Measurements from ENCODE around the gene PCGF3. TPM values are rescaled to one million over a fixed set of nuclear protein-coding genes. Genes with fewer than 3 reads are reported as not detected.
"Not testable (repeated sequence)": the region's sequence is repeated elsewhere in the genome, so short reads cannot be mapped to it uniquely, and the experiment has no call there.

Gene PCGF3
- total RNA-seq, 2 donors from 2014 or later = 25.6 to 35.8 TPM

- DNase-seq (ENCODE audit: low spot score); intact Hi-C loops (cut with DNase I): not testable (repeated sequence)
These were observed 26.3 kb downstream of the PCGF3 start for GRCh38 chr4:731954-732353.

- intact Hi-C loops (cut with DNase I) = no loop called here
- no peak for DNase-seq (ENCODE audit: low spot score)
These were observed 26.9 kb downstream of the PCGF3 start for GRCh38 chr4:732486-732885.

GRCh38 chr4:732911-733630 is 27.4 kb downstream of the PCGF3 start:
- intact Hi-C loops (cut with DNase I) = no loop called here
- DNase-seq (ENCODE audit: low spot score) = no peak

GRCh38 chr4:733631-733980 is 28.0 kb downstream of the PCGF3 start:
- intact Hi-C loops (cut with DNase I) = no loop called here
- no peak for DNase-seq (ENCODE audit: low spot score)

- intact Hi-C loops (cut with DNase I) = no loop called here
These were observed 28.4 kb downstream of the PCGF3 start for GRCh38 chr4:734075-734474.

GRCh38 chr4:734951-735350 is 29.3 kb downstream of the PCGF3 start:
- DNase-seq (ENCODE audit: low spot score) = no peak
- intact Hi-C loops (cut with DNase I) = no loop called here

More at GRCh38 chr4:734075-734474, 28.4 kb downstream of the PCGF3 start:
- DNase-seq (ENCODE audit: low spot score) = no peak

- intact Hi-C loops (cut with DNase I) = no loop called here
- DNase-seq (ENCODE audit: low spot score) = no peak
These were observed 30.0 kb downstream of the PCGF3 start for GRCh38 chr4:735583-735982.

- DNase-seq (ENCODE audit: low spot score); intact Hi-C loops (cut with DNase I): not testable (repeated sequence)
These were observed 30.9 kb downstream of the PCGF3 start for GRCh38 chr4:736561-736960.

- intact Hi-C loops (cut with DNase I) = no loop called here
- DNase-seq (ENCODE audit: low spot score) = no peak
These were observed 33.2 kb downstream of the PCGF3 start for GRCh38 chr4:738781-739280.

- no peak for DNase-seq (ENCODE audit: low spot score)
- intact Hi-C loops (cut with DNase I) = no loop called here
These were observed 33.9 kb downstream of the PCGF3 start for GRCh38 chr4:739569-739968.

GRCh38 chr4:740011-740410 is 34.4 kb downstream of the PCGF3 start:
- intact Hi-C loops (cut with DNase I) = no loop called here
- no peak for DNase-seq (ENCODE audit: low spot score)

- intact Hi-C loops (cut with DNase I) = no loop called here
These were observed 35.1 kb downstream of the PCGF3 start for GRCh38 chr4:740656-741282.

GRCh38 chr4:742096-742741 is 36.6 kb downstream of the PCGF3 start:
- intact Hi-C loops (cut with DNase I) = no loop called here
- no peak for DNase-seq (ENCODE audit: low spot score)

More at GRCh38 chr4:740656-741282, 35.1 kb downstream of the PCGF3 start:
- DNase-seq (ENCODE audit: low spot score) = no peak

GRCh38 chr4:742742-743311 is 37.2 kb downstream of the PCGF3 start:
- DNase-seq (ENCODE audit: low spot score) = peak; percentile 91
- intact Hi-C loops (cut with DNase I) = no loop called here

- intact Hi-C loops (cut with DNase I) = no loop called here
- no peak for DNase-seq (ENCODE audit: low spot score)
These were observed 38.0 kb downstream of the PCGF3 start for GRCh38 chr4:743463-744211.

GRCh38 chr4:744212-744841 is 38.7 kb downstream of the PCGF3 start:
- intact Hi-C loops (cut with DNase I) = no loop called here
- DNase-seq (ENCODE audit: low spot score) = no peak

- intact Hi-C loops (cut with DNase I) = loop anchor here in 1 of 2 donors (2.0 kb wide), 1 partner anchor 71 kb away; no protein-coding TSS in a partner anchor
- DNase-seq (ENCODE audit: low spot score) = no peak
These were observed 42.0 kb downstream of the PCGF3 start for GRCh38 chr4:747546-748170.

GRCh38 chr4:748461-748860 is 42.8 kb downstream of the PCGF3 start:
- DNase-seq (ENCODE audit: low spot score) = no peak
- intact Hi-C loops (cut with DNase I) = loop anchor here in 1 of 2 donors (2.0 kb wide), 1 partner anchor 72 kb away; no protein-coding TSS in a partner anchor
